GM18502 (cell line): ENCODE results near the gene ARHGEF19.

Experiments
- ATAC-seq: cut with Tn5 transposase; IDR thresholded peaks from one replicate; pipeline ENCODE4 v1.9.1; 2021; ENCODE audit warnings: mild to moderate bottlenecking; ENCODE audit not compliant: unreplicated experiment, poor library complexity

ARHGEF19 gene

DNA sequence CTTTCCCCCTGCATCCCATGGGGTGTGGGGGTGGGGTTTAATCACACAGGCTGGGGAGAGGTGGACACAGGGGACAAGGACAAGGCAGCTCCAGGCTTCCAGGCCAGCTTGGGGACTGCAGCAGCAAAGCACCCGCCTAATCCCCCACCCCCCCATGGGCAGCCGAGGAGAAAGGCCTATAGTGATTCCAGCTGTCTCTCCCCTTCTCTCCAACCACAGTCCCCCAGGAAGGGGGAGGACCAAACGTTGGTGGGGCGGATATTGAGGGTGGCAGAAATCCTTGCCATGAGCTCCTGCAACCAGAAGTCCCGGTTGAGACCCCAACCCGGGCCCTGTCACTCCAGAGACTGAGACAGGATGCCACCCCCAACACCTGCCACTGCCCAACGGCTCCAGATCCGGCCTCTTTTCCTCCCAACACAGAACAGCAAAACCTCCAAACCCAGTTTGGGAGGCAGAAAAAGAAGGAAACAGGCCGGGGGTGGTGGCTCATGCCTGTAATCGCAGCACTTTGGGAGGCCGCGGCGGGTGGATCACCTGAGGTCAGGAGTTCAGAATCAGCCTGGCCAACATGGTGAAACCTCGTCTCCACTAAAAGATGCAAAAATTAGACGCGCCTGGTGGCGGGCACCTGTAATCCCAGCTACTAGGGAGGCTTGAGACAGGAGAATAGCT lies 58.3 kb downstream of the ARHGEF19 start:
- no peak for ATAC-seq

DNA sequence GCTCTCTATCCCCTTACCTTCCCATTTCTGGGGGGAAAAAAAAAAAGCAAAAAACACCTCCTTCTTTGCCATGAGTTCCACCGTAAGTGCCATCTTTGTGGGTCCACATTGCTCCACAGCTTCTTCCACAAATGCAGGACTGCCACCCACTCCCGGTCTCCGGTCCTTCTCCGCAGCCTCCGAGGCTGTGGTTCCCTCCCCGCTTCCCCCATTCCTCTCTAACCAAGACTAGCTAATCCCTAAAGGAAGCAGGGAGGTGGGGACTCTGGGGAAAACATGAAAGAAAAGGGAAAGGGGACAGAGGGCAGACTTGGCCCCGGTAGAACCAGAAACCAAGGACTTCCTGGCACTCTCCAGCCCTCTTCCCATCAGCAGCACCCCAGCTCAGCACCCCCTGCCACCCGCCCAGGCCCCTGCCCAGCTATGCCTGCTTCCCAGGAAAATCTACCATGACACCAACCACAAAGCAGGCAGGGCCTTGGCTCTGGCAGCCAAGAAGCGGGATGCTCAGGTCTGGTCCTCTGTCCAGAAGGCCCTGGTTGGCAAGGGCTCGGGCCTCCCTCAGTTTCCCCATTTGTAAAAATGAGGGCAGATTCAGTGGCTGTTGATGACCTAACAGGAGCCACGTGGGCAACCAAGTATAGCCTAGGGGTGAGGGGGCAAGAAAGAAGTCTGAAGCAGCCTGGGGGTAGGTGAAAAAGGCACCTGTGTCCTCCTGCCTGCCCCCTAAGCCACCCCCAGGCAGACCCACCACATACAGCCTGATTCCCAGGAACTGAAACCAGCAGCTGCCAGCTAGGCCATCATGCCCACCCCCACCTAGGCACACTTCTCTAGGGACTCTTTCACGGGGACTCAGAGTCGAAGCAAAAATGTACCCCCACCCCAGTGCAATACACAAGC lies 59.1 kb downstream of the ARHGEF19 start:
- ATAC-seq: no peak

DNA sequence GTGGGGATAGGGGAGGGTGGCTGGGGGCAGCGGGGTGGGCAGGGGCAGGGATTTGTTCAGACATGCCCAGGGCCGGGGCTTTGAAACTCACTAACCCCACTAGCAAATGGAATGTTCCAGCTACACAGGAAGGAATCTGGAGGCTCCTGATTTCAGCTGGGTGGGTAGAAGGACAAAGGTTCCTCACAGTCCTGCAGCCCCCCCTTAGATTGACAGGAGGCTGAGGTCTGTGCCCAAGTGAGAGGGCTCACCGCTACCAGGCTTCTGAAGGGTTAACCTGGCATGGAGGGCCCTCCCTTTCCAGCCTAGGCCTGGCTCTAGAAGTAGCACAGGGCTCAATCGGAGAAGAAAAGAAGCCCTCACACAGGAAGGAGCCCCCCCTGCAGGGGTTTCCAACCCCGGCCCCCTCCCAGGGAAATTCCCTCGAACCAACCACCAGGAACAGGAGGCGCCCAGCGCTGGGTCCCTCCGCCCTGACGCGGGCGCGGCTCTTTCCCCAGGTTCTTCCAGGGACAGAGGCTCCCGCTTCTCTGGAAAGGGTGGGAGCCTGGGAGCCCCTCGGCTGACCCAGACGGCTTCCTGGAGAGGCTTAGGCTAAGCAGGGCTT lies 59.9 kb downstream of the ARHGEF19 start:
- ATAC-seq: no peak

DNA sequence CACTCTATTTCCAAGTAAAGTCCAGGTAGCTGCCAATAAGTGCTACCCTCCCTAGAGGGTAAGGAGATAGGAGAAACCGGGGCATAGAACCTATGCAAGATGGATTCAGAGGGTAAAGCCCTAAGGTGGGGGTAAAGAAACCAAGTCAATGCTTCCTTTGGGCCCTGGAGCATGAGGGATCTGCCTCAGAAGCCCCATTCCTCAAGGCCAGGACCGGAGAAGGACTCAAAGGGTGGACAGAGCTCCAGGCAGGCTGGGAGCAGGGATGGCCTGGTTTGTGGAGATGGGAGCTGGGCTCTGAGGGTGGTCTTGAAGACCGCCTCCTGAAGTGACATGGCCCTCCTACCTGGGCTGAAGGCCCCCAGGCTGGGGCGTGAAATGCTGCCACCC lies 60.5 kb downstream of the ARHGEF19 start:
- ATAC-seq: no peak

DNA sequence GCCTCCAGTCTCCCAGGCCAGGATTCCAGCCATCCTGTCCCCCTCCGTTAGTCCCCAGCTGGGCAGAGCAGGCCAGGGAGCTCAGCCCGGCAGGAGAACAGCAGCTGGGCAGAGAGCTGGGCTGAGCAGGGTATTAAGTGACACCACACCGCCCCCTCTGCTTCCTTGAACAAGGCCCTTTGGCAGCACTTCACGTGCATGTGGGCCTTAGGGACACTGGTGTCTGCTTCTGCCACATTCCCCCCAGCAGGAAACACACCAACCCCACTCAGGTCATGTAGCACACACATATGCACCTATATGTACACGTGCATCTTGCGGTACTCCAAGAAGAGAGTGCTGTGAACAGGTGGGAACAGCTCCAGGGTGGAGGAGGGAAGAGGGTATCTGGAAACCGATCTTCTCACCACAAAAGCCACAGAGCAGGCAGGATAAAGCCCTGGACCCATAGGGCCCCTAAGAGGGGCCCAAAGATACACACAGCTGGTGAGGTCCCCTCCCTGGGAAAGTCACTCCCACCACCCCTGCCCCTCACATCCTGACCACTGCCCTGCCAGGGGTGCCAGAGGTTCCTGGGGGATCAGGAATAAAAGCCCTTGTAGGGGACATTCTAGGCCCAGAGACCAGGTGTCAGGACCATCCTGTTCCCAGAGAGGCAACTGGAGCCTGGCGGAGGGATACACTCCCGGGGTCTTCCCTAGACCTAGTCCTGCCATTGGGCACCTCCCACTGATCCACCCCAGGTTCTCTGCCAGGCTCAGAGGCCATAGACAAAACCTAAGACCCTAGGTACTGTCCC lies 61.1 kb downstream of the ARHGEF19 start:
- no peak for ATAC-seq

- no peak for ATAC-seq
These were observed 61.9 kb downstream of the ARHGEF19 start for GRCh38 chr1:16150508-16150907.

GRCh38 chr1:16149702-16150488 lies 62.6 kb downstream of the ARHGEF19 start:
- no peak for ATAC-seq

GRCh38 chr1:16149146-16149545 lies 63.3 kb downstream of the ARHGEF19 start:
- ATAC-seq: no peak

DNA sequence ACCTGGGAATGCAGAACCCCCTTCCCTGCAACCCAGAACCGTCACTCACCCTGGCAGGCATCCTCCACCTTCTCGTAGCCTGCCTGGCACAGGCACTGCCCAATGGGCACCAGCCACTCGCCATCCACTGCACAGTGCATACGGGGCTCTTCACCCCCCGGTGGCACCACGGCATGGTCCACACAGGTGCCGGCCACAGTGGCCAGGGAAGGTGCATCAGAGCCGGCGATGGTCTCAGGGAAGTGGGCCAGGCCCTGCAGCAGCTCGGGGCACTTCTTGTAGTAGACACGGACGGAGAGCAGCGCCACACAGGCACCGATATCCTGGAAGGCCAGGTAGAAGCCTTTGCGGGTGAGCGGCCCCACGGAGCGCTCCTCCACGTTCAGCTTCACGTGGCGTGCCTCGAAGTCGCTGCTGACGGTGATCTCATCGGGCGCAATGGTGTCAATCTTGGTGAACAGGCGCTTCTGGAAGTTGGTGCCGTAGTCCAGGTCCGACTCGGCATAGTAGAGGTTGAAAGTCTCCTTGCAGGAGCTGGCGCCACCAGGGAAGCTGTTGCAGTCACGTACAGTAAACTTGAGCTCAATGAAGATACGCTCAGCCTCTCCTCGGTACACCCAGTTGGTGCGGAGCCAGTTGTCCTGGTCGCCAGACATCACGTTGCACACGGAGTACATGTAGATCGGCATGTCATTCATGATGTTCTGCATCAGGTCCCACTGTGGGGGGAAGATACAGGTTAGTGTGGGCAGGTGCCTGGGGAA lies 63.9 kb downstream of the ARHGEF19 start:
- ATAC-seq: no peak
